GM18861 (cell line): ENCODE measurements around the gene CA6.
"Not testable (repeated sequence)": the region's sequence is repeated elsewhere in the genome, so short reads cannot be mapped to it uniquely, and the experiment has no call there.

Experiments used
- ATAC-seq: cut with Tn5 transposase; IDR thresholded peaks from one replicate; pipeline ENCODE4 v1.9.1; 2021; ENCODE audit not compliant: unreplicated experiment

The CA6 gene

GRCh38 chr1:8926707-8927694 lies 18.7 kb upstream of the CA6 start:
- no peak for ATAC-seq

GRCh38 chr1:8930116-8930515 lies 15.6 kb upstream of the CA6 start:
- ATAC-seq = no peak

- not testable (repeated sequence) for ATAC-seq
Observed at GRCh38 chr1:8937051-8937450, 8.6 kb upstream of the CA6 start.

- ATAC-seq = no peak
Observed at GRCh38 chr1:8937701-8938100, 8.0 kb upstream of the CA6 start.

- no peak for ATAC-seq
Observed at GRCh38 chr1:8938232-8938999, 7.3 kb upstream of the CA6 start.

- no peak for ATAC-seq
Observed at GRCh38 chr1:8939000-8939265, 6.7 kb upstream of the CA6 start.

- no peak for ATAC-seq
Observed at GRCh38 chr1:8939362-8939995, 6.2 kb upstream of the CA6 start.

GRCh38 chr1:8941906-8942305 lies 3.8 kb upstream of the CA6 start:
- no peak for ATAC-seq

GRCh38 chr1:8943498-8944405 lies 1.9 kb upstream of the CA6 start:
- no peak for ATAC-seq

GRCh38 chr1:8947127-8947691 lies 1.5 kb downstream of the CA6 start:
- ATAC-seq = no peak

- no peak for ATAC-seq
Observed at GRCh38 chr1:8950309-8950708, 4.6 kb downstream of the CA6 start.

GRCh38 chr1:8951231-8951630 lies 5.6 kb downstream of the CA6 start:
- no peak for ATAC-seq

GRCh38 chr1:8955406-8955805 lies 9.7 kb downstream of the CA6 start:
- no peak for ATAC-seq

GRCh38 chr1:8956461-8957349 lies 11.0 kb downstream of the CA6 start:
- ATAC-seq = no peak

- no peak for ATAC-seq
Observed at GRCh38 chr1:8962812-8963530, 17.3 kb downstream of the CA6 start.

GRCh38 chr1:8963963-8964362 lies 18.3 kb downstream of the CA6 start:
- ATAC-seq = no peak

GRCh38 chr1:8965121-8965820 lies 19.6 kb downstream of the CA6 start:
- no peak for ATAC-seq

- ATAC-seq = no peak
Observed at GRCh38 chr1:8966606-8967005, 20.9 kb downstream of the CA6 start.
